NCI-H1930 (cell line): ENCODE data around the gene SPATA17.
A peak's percentile ranks its signal among the peaks of the same experiment; 100 is the strongest.
"Not testable (repeated sequence)": the region's sequence is repeated elsewhere in the genome, so short reads cannot be mapped to it uniquely, and the experiment has no call there.

ENCODE experiments used
- DNase-seq, 2 experiments: peaks; one replicate each; lab custom pipeline; 2025; lab: John Stamatoyannopoulos, UW

The SPATA17 gene

GRCh38 chr1:217674028-217674729 lies 43.0 kb downstream of the SPATA17 start:
- no peak for DNase-seq

DNA sequence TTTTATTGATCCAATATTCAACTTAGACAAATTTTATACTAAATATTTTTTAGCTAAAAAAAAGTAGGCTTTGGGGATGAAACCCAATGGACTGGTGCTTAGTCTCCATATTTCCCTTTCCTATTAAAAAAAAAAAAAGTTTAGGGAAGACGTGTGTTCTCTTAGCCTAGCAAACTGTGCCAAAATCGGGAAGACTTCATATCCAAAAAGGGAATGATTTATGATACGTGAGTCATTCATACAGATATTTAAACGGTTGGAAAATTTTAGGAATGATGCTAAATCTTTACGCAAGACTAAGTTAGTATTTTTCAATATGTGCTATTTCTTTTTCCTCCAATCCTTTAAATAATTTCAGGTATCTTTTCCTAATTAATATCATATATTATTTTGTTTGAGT lies 50.7 kb downstream of the SPATA17 start:
- no peak for DNase-seq

DNA sequence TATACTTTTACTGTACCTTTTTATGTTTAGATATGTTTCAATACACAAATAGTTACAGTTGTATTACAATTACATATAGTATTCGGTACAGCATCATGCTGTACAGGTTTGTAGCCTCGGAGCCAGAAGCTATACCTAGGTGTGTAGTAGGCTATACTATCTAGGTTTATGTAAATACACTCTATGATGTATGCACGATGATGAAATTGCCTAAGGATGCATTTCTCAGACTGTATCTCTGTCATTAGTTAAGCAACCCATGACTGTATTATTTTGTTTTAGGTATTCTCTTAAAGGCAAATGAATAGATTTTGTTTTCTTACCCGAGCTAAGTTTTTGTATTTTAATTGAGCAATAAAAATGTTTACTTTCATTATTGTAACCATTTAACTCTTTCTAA lies 56.4 kb downstream of the SPATA17 start:
- DNase-seq = no peak

GRCh38 chr1:217696140-217696539 lies 65.0 kb downstream of the SPATA17 start:
- not testable (repeated sequence) for DNase-seq

- DNase-seq = no peak
These were observed 72.2 kb downstream of the SPATA17 start for GRCh38 chr1:217703326-217703725.

GRCh38 chr1:217712925-217713597 lies 81.9 kb downstream of the SPATA17 start:
- DNase-seq = no peak

- DNase-seq = no peak
These were observed 84.5 kb downstream of the SPATA17 start for GRCh38 chr1:217715681-217716080.

GRCh38 chr1:217717959-217718358 lies 86.8 kb downstream of the SPATA17 start:
- DNase-seq = no peak

DNA sequence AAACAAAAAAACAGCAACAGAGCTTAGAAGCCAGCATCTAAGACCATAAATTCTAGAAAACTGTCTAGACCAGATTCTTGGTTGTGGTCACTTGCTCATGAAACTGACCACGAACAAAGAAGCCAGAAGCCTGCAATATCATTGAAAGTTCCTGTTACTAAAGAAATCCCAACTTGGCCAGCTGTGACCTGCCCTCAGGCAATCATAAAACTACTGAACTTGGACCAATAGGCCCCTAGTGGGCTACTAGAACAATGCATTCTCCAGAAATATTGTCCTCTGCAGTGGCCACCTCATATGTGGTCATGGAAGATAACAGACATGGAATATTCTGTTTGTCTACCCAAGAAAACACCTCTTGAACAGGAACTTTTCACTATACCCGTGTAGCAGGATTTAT lies 87.7 kb downstream of the SPATA17 start:
- DNase-seq = no peak

- no peak for DNase-seq
These were observed 90.5 kb downstream of the SPATA17 start for GRCh38 chr1:217721692-217722091.

GRCh38 chr1:217734973-217735372 lies 103.8 kb downstream of the SPATA17 start:
- DNase-seq = no peak

DNA sequence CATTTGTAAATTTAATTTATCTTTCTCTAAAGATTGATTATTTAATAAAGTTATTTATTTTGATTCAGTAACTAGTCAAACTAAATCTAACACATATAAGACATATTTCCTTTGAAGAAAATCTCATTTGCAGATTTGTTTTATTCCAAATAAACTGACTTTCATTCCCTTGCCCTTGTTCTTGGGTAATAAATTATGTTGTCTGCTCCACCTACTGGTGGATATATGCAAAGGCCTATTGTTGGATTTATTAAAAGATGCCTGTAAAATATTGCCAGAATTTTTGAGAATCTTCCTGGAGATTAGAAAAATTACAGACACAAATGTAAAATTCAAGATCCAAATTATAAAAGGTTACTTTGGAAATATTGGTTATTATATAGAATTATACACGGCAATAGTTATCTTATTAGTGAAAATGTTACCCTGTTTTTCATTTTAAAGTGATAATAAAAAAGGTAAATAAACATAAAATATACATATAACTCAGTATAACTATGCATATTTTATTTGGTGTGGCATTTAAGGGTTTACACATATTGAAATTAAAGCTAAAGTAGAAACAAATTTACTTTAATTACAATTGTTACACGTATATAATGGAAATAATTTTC lies 116.1 kb downstream of the SPATA17 start:
- DNase-seq = no peak

GRCh38 chr1:217769768-217770167 lies 138.6 kb downstream of the SPATA17 start:
- DNase-seq = no peak

DNA sequence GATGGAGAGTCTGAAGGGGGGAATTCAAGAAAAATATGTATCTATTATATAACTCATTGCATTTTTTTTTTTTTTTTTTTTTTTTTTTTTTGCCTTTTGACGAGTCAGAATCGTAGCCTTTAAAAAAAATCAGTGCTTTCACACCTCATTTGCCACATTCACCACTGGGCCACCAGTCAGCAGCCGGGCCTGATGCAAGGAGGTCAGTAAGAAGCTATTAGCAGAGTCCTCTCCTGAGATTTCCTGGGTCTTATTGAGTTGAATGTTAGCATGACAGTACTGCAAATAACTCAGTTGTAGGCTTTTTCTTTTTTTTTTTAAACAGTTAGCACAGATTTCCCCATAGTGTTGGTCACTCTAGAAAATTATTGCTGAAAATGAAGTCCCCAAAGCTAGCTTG lies 139.8 kb downstream of the SPATA17 start:
- DNase-seq = no peak

GRCh38 chr1:217776693-217777092 lies 145.5 kb downstream of the SPATA17 start:
- no peak for DNase-seq

DNA sequence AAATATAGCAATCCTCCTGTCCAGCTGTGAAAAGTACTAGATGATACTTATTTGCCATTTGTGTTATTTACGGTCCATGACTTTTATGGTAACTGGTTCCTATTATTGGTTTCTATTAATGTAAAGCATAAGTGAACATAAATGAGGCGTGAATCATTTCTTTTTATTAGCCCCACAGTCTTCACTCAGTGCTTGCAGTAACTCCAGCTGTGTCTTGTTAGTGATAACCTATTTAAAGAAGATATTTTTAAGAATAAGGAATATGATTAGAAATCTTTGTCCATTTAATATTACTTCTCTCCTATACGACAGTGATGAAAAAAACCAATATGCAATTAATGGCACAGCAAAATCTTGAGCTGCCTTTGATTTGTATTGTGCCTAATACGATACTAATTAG lies 149.9 kb downstream of the SPATA17 start:
- no peak for DNase-seq

DNA sequence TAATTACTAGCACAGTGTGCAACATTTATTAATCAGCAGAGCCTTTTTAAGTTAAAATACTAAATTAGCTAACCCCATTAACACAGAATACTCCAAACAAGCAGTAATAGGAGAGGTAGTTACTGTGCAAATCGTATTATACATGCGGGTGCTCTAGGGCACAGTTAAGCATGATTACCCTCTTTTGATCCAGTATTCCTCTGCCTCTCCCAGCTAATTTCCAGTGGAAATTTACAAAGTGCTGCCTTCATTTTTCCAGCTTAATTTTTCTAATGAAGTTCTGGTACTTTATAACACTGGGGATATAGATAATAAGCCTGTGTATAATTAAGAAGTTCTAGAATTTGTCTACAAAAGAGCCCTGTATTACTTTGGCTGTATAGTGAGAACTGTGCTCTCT lies 159.9 kb downstream of the SPATA17 start:
- no peak for DNase-seq

- no peak for DNase-seq
These were observed 174.6 kb downstream of the SPATA17 start for GRCh38 chr1:217805792-217806191.

GRCh38 chr1:217812175-217812574 lies 181.0 kb downstream of the SPATA17 start:
- DNase-seq = no peak

GRCh38 chr1:217813031-217813430 lies 181.9 kb downstream of the SPATA17 start:
- DNase-seq = peak; percentile 69 to 80

GRCh38 chr1:217837691-217838090 lies 206.5 kb downstream of the SPATA17 start:
- no peak for DNase-seq

DNA sequence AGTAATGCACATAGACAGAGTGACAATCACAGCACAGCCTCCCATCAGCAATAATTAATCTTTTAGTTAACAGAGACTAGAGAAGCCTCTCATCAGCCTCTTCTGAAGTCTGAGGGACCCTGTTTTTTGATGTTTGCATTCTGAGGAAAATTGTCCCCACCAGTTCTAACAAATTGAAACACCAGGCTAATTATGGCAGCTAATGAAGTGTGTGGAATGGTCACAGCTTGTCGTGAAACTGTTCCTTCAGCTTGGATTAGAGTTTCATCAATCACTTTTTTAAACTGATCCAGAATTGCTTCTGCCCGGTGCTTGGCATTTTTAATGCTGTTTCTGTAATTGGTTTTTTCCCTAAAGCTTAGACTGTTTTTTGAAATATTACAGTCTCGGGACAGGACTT lies 208.0 kb downstream of the SPATA17 start:
- DNase-seq = no peak

DNA sequence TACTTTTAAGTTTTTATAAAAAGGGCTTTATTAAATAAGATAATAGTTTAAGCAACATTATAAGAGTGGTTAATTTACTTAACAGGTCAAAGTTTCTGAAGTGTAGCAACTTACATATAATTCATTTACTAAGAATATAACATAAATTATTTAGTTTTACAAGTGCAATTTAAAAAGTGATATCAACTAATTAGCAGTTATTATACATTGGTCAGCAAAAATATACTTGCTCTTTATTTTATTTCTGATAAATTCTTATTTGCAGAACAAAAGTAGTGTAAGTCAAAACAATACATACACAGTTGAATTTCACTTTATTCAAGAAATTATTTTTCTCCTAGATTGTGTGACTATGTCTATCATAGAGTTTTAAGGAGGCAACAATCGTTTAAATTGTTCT lies 215.6 kb downstream of the SPATA17 start:
- DNase-seq = no peak
